Renal pelvis (tissue), 4 donors: ENCODE measurements around the gene TENM3. TPM values are rescaled to one million over a fixed set of nuclear protein-coding genes. Genes with fewer than 3 reads are reported as not detected.

Experiments
- DNase-seq: peaks from one replicate; pipeline ENCODE4 v3.0.0-alpha.2; 2013
- polyA plus RNA-seq, 3 donors: library from polyadenylated mRNA; unstranded; fragments of 120-200 nt; gene quantifications; one replicate each; pipeline ENCODE4 v1.2.1, GENCODE V29; 2013; ENCODE audit not compliant: insufficient read length in 3 of 3

Gene TENM3
- polyA plus RNA-seq, 3 donors: 17.4 to 21.5 (median 20.5) TPM

DNA sequence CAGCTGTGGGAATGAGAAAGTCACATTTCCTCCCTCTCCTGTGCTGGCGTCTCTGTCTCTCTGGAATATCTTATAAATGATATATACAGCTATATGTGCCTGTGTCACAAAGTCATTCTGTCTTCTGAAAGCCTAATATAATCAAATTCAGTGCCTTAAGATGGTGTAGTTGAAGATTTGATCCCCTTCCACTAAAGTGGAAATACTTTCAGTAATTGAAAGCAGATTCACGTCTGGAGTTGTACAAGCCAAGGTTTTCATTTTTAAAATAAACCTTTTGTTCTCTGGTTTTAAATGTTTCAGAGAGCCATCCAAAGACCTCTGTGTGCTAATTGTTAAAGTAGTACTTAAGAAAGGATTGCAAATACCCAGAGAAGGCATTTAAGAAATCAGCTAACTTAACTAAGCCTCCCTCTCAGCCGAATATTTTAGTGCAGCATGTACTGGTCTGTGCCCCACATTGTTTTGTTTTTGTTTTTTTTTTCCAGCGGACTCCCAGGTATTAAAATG lies 206.8 kb downstream of the TENM3 start:
- DNase-seq: no peak

- no peak for DNase-seq
Measured at GRCh38 chr4:182451441-182451840, 208.2 kb downstream of the TENM3 start.

- DNase-seq: no peak
Measured at GRCh38 chr4:182453830-182454229, 210.6 kb downstream of the TENM3 start.

DNA sequence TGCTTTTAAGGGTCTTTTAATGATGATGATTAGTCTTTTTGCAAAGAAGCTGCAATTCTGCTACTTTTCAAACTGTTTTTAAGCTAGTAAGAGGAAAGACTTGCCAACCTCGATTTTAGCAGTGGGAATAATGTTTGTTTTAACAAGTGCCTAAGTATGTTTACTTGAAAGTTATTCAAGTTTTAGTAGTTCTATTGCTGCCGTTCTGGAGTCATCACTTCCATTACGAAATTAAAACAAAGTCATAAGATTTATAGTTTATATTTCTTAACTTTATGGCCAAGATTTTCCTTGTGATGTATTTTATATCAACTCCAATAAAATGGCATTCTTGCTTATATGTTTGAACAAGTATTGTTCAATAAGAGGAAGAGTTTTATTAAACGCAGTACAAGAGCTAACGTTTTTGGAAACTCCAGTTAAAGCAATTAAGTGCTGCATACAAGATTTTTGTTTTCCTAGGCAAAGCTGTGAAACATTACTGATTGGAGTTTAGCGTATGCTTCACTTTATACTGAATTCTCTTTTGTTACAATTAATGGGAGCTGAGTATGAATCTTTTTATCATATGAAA lies 211.3 kb downstream of the TENM3 start:
- no peak for DNase-seq

GRCh38 chr4:182465114-182465513 lies 221.9 kb downstream of the TENM3 start:
- DNase-seq: no peak

- DNase-seq: no peak
Measured at GRCh38 chr4:182465979-182466378, 222.8 kb downstream of the TENM3 start.

GRCh38 chr4:182470215-182470614 lies 227.0 kb downstream of the TENM3 start:
- DNase-seq: no peak

GRCh38 chr4:182475539-182475938 lies 232.3 kb downstream of the TENM3 start:
- no peak for DNase-seq

DNA sequence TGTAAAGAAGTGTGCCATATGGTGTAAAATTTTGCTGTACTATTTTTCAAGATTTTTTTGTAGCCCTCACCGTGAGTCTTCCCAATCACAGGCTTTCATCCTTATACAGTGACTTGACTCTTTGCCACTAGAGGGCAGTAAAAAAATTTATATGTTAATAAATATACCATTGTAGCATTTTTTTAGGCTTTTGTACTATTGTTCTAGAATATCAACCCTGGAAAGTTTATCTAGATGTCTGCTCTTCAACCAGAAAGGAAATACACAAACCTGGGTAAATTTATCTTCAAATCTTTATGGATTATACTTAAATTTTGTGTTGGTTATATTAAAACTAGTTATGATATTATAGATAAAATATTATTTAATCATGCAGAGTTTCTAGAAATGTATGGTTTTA lies 235.3 kb downstream of the TENM3 start:
- DNase-seq: peak; percentile 51

GRCh38 chr4:182483685-182484084 lies 240.5 kb downstream of the TENM3 start:
- no peak for DNase-seq

GRCh38 chr4:182486881-182487280 lies 243.7 kb downstream of the TENM3 start:
- no peak for DNase-seq

DNA sequence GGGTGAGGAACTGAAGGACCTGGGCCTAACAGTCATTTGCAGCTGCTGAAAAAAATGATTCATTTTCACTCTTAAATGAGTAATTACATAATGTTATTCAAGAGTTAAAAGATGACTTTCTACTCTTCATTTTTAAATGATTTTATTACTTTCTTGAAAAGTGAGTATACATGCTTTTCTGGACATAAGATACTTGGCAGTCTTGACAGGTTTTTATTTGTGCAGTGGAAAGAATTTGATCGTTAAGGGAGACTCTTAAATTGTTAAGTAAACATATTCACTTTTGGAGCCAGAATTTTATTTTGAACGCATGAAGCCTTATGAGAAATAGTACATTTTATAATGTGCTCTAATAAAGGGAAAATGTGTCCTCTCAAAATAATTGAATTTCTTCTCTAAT lies 245.7 kb downstream of the TENM3 start:
- DNase-seq: no peak

DNA sequence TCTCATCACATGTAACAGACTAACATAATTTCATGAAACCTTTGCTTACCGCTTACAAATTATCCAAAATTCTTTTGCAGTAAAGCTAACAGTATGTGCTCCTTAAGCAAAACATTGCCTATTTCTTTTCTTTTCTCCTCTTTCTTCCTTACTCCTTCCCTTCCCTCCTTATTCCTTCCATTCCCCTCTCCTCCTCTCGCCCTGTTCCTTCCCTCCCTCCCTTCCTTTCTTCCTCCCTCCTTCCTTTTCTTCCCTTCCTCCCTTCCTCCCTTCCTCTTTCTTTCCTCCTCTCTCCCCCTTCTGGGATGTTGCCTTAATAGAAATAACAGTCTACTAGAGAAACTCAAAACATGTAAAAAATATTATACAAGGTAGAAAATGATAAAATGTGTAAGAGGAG lies 246.4 kb downstream of the TENM3 start:
- DNase-seq: no peak

- no peak for DNase-seq
Measured at GRCh38 chr4:182491719-182492118, 248.5 kb downstream of the TENM3 start.

DNA sequence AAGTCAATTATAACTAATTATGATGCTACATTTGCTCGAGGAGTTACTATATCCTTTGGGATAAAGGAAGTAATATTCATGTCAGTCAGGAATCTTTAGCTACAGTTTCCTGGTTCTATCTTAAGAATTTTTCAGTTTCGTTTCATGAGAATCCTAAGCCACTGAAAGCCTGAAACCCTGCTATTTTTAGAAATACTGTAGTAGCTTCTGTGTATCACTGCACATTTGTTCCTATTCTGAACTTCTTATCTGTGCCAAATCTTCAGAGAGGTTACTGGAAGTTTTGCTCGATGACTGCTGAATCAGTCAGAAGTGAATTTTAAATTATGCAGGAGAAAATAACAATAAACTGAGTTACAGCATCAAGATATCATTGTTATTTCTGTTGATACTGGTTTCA lies 249.2 kb downstream of the TENM3 start:
- DNase-seq: no peak

DNA sequence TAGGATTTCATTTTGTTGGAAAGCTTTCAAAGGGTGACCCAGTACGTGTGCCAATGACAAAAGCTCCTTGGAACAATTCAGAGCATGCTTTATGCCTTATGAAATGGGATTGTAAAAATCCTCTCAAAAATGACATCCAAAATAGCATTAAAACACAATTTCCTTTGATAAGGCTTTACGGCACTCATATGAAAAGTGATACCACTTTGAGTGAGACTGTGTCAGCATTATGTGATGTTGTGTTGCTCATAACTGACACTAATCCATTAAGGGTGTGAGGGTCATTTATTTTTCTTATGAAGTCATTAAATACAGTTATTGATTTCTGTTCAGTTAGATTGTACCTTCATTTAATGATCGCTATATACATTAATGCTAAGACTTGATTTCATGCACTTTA lies 250.2 kb downstream of the TENM3 start:
- no peak for DNase-seq

GRCh38 chr4:182494103-182494502 lies 250.9 kb downstream of the TENM3 start:
- DNase-seq: no peak

- no peak for DNase-seq
Measured at GRCh38 chr4:182495031-182495430, 251.8 kb downstream of the TENM3 start.

GRCh38 chr4:182495645-182496385 lies 252.6 kb downstream of the TENM3 start:
- DNase-seq: no peak

- no peak for DNase-seq
Measured at GRCh38 chr4:182496408-182496807, 253.2 kb downstream of the TENM3 start.

DNA sequence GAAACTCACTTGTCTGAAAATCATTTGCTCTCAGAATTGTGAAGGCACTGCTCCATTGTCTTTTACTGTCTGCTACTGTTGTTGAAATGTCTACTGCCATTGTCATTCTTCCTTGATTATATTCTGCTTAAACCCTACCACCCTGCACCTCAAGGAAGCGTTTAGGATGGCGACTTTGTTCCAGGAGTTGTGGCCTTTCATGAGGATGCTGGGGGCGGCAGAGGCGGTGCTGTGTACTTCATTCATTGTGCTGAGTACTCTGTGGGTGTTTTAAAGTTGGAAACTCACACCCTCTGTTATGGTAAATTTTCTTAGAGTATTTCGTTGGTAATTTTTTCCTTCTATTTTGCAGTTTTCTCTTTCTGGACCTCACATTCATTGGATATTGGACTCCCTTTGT lies 258.9 kb downstream of the TENM3 start:
- DNase-seq: no peak

- DNase-seq: no peak
Measured at GRCh38 chr4:182504463-182504862, 261.3 kb downstream of the TENM3 start.

- DNase-seq: no peak
Measured at GRCh38 chr4:182507805-182508204, 264.6 kb downstream of the TENM3 start.

DNA sequence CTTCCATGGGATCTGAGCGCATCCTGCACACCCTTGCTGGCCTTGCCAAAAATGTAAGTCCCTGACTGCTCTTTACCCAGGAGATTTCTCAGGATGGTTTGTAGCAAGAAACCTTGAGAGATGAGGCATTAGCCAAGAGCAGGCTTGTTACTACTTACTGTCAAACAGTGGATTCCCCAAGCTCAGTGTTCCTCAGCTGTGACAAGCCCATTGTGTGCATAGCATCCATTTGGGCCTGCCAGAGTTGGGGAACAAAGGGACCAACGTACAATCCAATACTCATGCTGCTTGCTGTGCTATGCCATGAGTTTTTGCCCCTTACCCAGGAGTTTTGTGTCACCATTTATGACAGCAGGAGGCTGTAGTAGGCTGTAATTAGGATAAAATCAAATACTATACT lies 267.6 kb downstream of the TENM3 start:
- no peak for DNase-seq
